Frontal cortex (tissue), 4 donors: Measurements from ENCODE around the gene BDP1. TPM values are rescaled to one million over a fixed set of nuclear protein-coding genes. Genes with fewer than 3 reads are reported as not detected.
"Not testable (repeated sequence)": the region's sequence is repeated elsewhere in the genome, so short reads cannot be mapped to it uniquely, and the experiment has no call there.

ENCODE experiments used
- DNase-seq, 2 donors: peaks; one replicate each; pipeline ENCODE4 v3.0.0; 2012; ENCODE audit warnings: low spot score in 2 of 2
- FAIRE-seq: peaks from 2 replicates; lab custom pipeline; 2012; peaks lifted over from hg19 to GRCh38; lab: Jason Lieb, UNC
- total RNA-seq: library from RNA; depleted of rRNA; stranded (reverse); fragments of >200 nt; gene quantifications from one replicate; pipeline ENCODE4 v1.2.3, GENCODE V29; 2014
- donor health status: control.
- donor health status: control.
- donor health status: control.

BDP1 gene
- 87.2 TPM for total RNA-seq

- no peak for FAIRE-seq
Measured at GRCh38 chr5:71455427-71456361, at the start of gene BDP1. BDP1 (plus strand) TSS chr5:71455651; CDS start chr5:71455878, 227 bp downstream.

GRCh38 chr5:71410088-71410487, 45.4 kb upstream of the BDP1 start:
- not testable (repeated sequence) for FAIRE-seq, DNase-seq

More at GRCh38 chr5:71455427-71456361, at the start of gene BDP1:
- peak; percentile 80 to 87 for DNase-seq

GRCh38 chr5:71415626-71416025, 39.8 kb upstream of the BDP1 start:
- FAIRE-seq, DNase-seq: not testable (repeated sequence)

GRCh38 chr5:71418026-71418425, 37.4 kb upstream of the BDP1 start:
- FAIRE-seq, DNase-seq: not testable (repeated sequence)

GRCh38 chr5:71421278-71421677, 34.2 kb upstream of the BDP1 start:
- FAIRE-seq, DNase-seq: not testable (repeated sequence)

GRCh38 chr5:71423896-71424295, 31.6 kb upstream of the BDP1 start:
- not testable (repeated sequence) for FAIRE-seq, DNase-seq

GRCh38 chr5:71426686-71427474, 28.6 kb upstream of the BDP1 start:
- not testable (repeated sequence) for FAIRE-seq, DNase-seq

GRCh38 chr5:71432410-71432809, 23.0 kb upstream of the BDP1 start:
- not testable (repeated sequence) for FAIRE-seq

GRCh38 chr5:71434825-71435224, 20.6 kb upstream of the BDP1 start:
- not testable (repeated sequence) for DNase-seq, FAIRE-seq

More at GRCh38 chr5:71432410-71432809, 23.0 kb upstream of the BDP1 start:
- not testable (repeated sequence) for DNase-seq

GRCh38 chr5:71441564-71441963, 13.9 kb upstream of the BDP1 start:
- DNase-seq, FAIRE-seq: not testable (repeated sequence)

GRCh38 chr5:71443891-71444290, 11.6 kb upstream of the BDP1 start:
- FAIRE-seq, DNase-seq: not testable (repeated sequence)

GRCh38 chr5:71445015-71445414, 10.4 kb upstream of the BDP1 start:
- FAIRE-seq = peak; percentile 44
- not testable (repeated sequence) for DNase-seq

GRCh38 chr5:71445523-71446152, 9.8 kb upstream of the BDP1 start:
- FAIRE-seq, DNase-seq: not testable (repeated sequence)

- DNase-seq, FAIRE-seq: not testable (repeated sequence)
Measured at GRCh38 chr5:71446540-71447216, 8.8 kb upstream of the BDP1 start.

GRCh38 chr5:71447218-71447808, 8.1 kb upstream of the BDP1 start:
- not testable (repeated sequence) for DNase-seq, FAIRE-seq

GRCh38 chr5:71452876-71453275, 2.6 kb upstream of the BDP1 start:
- no peak for DNase-seq
- no peak for FAIRE-seq

- FAIRE-seq (no peak), DNase-seq (no peak)
Measured at GRCh38 chr5:71454913-71455312, 538 bp upstream of the BDP1 start.

GRCh38 chr5:71456362-71456743, 902 bp downstream of the BDP1 start:
- DNase-seq = no peak
- no peak for FAIRE-seq

- DNase-seq (no peak), FAIRE-seq (no peak)
Measured at GRCh38 chr5:71457106-71457505, 1.7 kb downstream of the BDP1 start.
